GM21367 (cell line): ENCODE data around the gene TRIM64.
"Not testable (repeated sequence)": the region's sequence is repeated elsewhere in the genome, so short reads cannot be mapped to it uniquely, and the experiment has no call there.

Source experiments
- ATAC-seq: cut with Tn5 transposase; IDR thresholded peaks from one replicate; pipeline ENCODE4 v1.9.1; 2021; ENCODE audit not compliant: unreplicated experiment

The TRIM64 gene

GRCh38 chr11:89965737-89966136, at the start of gene TRIM64:
Gene TRIM64 (plus strand): TSS chr11:89966037. CDS start chr11:89968504, 2,467 bp downstream.
- not testable (repeated sequence) for ATAC-seq

- no peak for ATAC-seq
Measured at GRCh38 chr11:89922195-89922660, 43.6 kb upstream of the TRIM64 start, which contains the start of gene TRIM49D1. Gene TRIM49D1 (minus strand): TSS chr11:89922245. CDS start chr11:89917710, 4,535 bp downstream.

- not testable (repeated sequence) for ATAC-seq
Measured at GRCh38 chr11:89923764-89924163, 42.1 kb upstream of the TRIM64 start, which contains the start of gene TRIM49D2. Gene TRIM49D2 (plus strand): TSS chr11:89924064. CDS start chr11:89926762, 2,698 bp downstream.

- ATAC-seq: not testable (repeated sequence)
Measured at GRCh38 chr11:89960833-89961232, 5.0 kb upstream of the TRIM64 start.
